CD4-positive, alpha-beta T cell treated with Interferon alpha-2 for 1 hour (primary cell): ENCODE data around the gene MGMT.

Experiments used
- DNase-seq, 2 donors: peaks; one replicate each; pipeline ENCODE4 v3.0.0-alpha.2; 2020 to 2022

Gene MGMT

GRCh38 chr10:129659508-129660268, 192.6 kb downstream of the MGMT start:
- no peak for DNase-seq

- no peak for DNase-seq
Measured at GRCh38 chr10:129660569-129660968, 193.5 kb downstream of the MGMT start.

DNA sequence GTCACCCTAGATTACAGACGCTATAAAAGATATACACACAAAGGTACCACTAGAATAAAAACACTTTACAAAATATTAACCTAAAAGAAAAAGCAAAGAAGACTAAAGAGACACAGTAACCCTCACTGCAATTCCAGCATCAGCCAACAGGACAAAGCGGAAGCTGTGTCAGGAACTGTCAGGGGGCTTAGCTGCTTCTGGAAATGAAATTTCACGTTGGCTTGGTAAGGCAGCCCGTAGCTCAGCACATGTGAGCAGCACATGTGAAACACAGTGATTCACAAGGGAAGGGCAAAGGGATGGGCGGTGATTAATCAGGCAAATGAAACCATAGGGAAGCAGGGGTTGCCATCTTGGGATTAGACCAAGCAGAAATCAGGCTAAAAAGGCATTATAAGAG, 195.4 kb downstream of the MGMT start:
- no peak for DNase-seq

- DNase-seq: no peak
Measured at GRCh38 chr10:129670124-129670523, 203.1 kb downstream of the MGMT start.

DNA sequence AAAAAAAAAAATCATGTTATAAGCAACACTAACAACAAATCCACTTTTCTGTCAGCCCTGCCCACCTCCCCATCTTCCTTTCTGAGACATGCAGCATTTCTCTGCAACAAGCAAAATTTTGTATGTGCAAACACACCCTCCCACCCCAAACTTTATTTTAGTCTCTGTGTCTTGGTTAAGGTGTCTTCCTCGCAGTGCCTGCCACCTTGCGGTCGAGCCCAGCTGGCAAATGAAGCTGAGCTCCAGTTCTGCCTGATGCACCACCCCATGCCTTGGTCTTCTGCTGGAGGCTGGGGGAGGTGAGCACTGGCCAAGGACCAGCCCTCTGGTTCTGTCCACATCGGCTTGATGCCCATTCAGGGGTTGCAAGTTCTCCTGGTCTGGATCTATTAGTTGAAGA, 206.3 kb downstream of the MGMT start:
- DNase-seq: no peak

DNA sequence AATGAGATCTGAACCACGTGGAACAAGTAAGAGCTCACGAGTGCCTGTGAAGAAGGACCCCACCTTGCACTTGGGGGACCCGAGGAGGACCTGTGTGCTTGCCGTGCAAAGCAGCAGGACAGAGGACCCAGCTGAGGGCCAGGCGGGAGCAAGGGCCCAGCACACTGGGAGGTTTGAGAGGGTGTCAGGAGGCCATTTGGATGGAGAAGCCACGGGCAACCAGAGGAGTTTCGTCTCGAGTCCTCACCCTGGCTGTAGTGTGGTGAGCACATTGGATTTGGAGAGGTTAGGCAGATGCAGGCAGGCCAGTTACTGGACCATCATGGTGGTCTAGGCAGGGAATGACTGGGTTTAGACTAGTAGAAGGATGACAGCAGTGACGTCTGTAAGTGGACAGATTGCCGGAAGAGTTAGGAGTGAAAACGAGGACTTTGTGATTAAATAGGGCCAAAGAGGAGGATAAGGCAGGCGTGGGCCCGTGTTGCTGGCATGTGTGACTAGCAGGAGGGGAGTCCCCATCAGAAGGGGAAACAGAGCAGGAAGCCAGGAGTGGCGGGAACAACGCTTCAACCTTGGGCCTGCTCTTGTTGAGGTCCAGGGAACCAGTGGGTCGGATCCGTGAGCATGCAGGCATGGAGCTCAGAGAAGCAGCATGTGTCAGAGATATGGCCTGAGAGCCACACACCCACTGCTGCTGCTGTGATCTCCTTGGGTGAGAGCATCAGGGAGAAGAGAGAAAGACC, 208.2 kb downstream of the MGMT start:
- DNase-seq: no peak

- no peak for DNase-seq
Measured at GRCh38 chr10:129676014-129676413, 209.0 kb downstream of the MGMT start.

DNA sequence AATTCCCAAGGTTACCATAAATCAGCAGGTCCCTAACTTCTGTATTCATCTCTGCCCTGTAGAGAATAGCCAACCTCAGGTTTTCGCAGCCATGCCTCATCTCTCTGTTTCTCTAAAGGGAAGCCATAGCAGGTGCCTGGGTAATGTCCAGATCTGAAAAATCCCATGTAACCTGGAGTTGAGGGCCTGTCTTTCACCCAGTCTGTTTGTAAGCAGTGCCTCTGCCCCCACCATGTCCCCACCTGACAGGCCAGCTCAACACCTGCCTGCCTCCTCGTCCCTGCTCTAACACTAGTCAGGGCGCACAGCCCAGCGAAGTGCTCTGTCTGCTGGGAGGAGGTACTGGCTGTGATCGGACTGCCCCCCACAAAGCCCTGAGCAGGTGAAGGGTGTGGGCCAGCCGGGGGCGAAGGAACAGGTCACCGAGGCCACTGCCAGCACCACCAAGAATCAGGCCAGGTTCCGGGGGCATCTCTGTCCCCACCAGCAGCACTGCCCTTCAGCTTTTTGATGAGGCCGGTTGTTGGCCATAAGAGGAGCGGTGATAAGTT, 210.4 kb downstream of the MGMT start:
- no peak for DNase-seq

GRCh38 chr10:129678186-129678585, 211.1 kb downstream of the MGMT start:
- no peak for DNase-seq

DNA sequence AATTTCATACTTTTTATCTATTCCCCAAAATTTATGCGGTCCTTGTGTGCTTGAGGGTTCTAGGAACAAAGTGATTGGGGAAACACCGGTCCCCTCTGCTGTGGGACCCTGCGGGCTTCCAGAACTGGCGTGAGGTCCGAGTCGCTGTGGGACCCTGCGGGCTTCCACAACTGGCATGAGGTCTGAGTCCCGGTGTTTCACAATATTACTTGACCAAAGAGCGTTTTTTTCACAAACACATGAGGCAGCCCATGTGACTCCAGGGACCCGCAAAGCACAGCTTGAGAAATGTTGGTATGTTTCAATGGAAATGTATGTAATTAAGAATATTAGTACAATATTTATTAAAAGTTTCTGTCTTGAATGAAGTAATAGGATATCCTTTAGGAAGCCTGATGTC, 212.2 kb downstream of the MGMT start:
- DNase-seq: no peak

DNA sequence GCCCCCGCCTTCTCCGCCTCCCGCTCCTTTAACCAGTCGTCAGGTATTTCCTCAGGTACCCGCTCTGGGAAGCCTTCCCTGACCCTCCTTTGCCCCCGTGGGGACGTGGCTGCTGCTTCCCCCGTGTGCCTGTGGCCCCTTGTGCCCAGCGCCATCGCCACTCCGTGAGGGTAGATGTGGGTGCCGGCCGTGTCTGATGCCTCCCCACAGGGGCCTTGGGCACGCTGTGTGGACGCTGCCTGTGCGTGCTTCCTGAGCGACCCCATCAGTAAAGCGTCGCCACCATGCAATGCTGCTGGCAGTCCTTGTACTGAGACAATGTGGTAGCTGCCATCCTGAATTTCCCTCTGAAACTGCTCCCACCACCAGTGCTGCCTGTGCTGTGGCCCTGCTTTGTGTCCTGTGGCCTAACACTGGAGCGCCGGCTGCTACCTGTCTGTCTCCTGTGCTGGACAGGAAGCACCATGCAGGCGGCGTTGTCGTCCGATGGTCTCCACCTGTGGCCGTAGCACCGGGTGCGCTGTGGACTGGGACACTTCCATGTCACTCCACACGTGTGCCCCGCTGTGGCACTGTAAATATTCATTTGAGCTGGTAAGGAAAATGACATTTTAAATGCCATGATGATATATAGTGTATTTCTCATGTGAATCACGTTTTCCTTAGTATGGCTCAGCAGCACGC, 213.8 kb downstream of the MGMT start:
- no peak for DNase-seq

DNA sequence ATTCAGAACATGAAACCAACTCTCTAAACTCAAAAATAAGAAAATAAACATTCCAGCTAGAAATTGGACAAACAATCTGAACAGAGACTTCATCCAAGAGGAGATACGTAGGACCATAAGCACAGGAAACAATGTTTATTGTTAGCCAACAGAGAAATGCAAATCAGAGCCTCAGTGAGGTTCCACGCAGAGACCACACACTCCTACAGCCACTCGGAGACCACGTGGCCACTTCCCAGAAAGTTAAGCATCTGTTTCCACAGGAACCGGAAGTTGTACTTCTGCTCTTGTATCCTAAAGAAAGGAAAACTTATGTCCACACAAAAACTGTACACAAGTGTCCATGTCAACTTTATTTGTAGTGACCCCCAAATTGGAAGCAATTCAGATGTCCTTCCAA, 214.8 kb downstream of the MGMT start:
- no peak for DNase-seq

- no peak for DNase-seq
Measured at GRCh38 chr10:129683519-129683918, 216.5 kb downstream of the MGMT start.

DNA sequence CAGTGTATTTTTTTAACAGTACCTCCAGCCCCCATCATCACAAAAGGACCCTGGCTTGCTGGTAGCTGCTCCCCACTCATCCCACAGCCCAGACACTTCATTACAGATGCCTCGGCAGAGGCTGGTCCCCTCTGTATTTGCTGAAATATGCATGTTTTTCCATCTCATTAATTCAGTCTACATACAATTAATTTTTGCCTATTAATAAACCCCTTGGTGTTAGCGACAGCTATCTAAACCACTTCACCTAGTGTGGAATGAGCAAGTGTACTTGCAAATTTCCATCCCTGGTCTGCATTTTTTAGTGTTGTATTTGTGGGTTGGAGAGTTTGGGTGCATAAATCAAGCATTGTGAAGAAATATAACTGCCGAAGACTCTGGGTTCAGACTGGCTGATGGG, 216.9 kb downstream of the MGMT start:
- no peak for DNase-seq

GRCh38 chr10:129685271-129685670, 218.2 kb downstream of the MGMT start:
- no peak for DNase-seq

DNA sequence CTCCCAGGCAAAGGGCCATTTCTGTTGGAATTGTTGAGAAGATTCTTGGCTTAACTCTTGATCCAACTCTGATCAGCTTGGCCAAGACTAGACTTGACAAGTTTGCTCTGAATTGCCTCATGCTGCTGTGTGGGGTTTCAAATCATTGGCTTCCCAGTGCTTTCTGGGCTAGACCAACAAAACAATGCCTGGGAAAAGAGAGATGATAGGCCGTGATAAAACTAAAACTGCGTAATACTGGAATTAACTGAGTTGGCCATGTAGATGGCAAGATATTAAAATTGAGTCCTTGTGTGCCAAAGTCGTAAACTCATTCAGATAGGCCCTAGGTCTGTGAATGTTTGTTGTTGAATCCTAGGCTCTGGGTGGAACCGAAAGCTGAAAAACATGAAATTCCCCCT, 222.6 kb downstream of the MGMT start:
- no peak for DNase-seq

DNA sequence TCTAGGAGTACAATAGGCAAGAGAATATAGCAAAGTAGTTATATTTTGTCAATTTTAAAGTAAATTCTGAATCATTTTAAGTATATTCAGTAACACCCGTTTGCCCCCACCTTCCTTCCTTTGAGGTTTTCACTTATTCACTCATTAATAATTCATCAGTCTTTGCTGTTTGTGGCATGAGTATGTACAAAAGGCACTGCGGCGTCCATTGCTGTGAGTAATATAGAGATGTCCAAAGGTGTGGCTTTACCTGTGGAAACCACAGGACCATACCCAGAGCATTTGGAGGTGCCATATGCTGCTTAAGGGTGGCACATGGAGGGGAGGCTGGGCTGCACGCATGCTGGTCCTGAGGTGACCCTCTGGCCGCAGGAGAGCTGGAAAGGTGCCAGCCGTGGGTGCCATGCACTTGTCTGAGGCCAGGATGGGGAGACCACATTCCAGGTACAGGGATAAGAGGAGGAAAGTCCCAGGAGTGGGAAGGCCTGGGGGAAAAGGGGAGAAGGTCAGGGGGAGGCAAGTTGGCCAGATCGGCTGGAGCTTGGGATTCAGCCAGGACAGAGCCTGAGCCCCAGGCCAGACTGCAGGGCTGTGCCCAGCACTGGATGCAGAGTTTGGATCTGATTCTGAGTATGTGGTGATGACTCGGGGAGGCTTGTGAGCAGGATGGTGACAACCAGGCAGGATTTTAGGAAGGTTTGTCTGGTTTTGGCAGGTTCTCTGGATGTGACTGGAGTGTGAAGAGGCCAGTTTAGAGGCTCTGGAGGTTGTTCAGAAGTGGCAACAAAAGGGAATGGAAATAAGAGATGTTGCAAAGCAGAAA, 223.4 kb downstream of the MGMT start:
- no peak for DNase-seq

GRCh38 chr10:129692695-129693094, 225.7 kb downstream of the MGMT start:
- DNase-seq: no peak

DNA sequence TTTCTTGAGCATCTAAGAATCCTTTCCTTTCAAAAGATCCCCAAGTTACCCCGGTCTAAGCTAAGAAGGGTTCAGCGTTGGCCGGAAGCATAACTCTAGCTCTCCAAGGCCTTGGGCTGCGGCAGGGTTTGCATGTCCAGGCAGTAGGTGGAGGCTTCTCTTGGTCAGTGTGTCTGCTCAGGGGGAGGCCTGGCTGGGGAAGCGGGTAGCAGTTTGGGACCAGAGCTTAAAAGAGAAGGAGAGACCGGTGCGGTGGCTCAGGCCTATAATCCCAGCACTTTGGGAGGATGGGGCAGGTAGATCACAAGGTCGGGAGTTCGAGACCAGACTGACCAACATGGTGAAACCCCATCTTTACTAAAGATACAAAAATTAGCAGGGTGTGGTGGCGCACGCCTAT, 226.3 kb downstream of the MGMT start:
- DNase-seq: no peak

GRCh38 chr10:129694184-129694583, 227.1 kb downstream of the MGMT start:
- no peak for DNase-seq

- no peak for DNase-seq
Measured at GRCh38 chr10:129694691-129695243, 227.7 kb downstream of the MGMT start.

- DNase-seq: no peak
Measured at GRCh38 chr10:129695671-129696070, 228.6 kb downstream of the MGMT start.
